Putamen (tissue), 1 donor: Measurements from ENCODE around the gene STAG3.
"Not testable (repeated sequence)": the region's sequence is repeated elsewhere in the genome, so short reads cannot be mapped to it uniquely, and the experiment has no call there.

Experiments
- DNase-seq: peaks from one replicate; pipeline ENCODE4 v3.0.0-alpha.2; 2016; ENCODE audit warnings: low spot score

The STAG3 gene

DNA sequence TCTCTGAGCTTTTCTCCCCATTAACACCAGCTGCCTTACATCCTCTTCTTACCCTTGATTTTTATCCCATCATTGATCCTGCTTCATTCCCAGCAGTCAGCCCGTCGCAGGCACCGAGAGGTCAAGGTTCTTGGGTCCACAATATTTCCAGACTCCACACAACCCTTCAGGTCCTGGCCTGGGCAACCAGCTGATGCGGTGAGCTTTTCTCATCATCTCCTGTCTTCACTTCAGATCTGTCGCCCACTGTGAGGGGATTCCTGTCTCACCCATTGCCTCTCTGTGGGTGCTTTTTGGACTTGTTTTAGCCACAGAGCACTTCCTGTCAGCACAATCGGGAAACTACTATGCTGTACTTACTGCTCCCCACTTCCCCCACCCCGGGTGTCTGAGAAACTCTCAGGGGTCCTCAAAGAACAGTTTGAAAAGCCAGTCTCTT lies 33.6 kb downstream of the STAG3 start:
- DNase-seq: no peak

DNA sequence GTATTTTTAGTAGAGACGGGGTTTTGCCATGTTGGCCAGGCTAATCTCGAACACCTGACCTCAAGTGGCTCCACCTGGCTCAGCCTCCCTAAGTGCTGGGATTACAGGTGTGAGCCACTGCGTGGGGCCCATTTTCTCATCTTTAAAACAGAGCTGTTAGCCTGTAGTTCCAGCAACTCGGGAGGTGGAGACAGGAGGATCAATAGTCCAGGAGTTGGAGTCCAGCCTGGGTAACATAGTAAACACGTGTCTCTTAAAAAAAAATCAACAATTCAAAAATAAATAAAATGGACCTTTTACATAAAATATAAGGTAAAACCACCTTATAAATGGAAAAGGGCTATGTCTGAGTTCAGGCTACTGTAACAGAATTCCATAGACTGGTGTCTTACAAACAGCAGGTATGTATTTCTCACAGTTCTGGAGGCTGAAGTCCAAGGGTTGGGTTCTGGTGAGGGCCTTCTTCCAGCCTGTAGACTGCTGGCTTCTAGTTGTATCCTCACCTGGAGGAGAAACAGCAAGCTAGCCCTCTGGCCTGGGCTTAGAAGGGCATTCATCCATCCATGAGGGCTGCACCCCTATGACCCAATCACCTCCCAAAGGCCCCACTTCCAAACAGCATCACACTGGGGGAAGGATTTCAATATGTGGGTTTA lies 35.0 kb downstream of the STAG3 start:
- no peak for DNase-seq

DNA sequence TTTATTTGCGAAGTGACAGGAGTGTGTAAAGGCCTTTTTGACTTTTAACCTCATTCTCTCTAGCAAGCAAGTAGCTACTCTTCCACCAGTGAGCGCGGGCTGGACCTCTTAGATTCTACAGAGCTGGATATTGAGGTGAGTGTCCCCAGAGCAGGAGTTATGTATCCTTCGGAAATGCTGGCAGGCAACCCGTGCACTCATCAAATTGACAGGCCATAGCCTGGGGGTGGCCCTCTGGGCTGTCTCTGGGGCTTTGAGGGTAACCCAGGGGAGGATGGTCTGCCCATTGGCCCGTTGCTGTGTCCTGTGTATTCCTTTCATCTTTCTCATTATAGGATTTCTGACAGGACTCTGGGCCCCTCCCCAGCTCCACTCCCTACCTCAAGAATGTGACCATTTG lies 36.0 kb downstream of the STAG3 start:
- DNase-seq: no peak

DNA sequence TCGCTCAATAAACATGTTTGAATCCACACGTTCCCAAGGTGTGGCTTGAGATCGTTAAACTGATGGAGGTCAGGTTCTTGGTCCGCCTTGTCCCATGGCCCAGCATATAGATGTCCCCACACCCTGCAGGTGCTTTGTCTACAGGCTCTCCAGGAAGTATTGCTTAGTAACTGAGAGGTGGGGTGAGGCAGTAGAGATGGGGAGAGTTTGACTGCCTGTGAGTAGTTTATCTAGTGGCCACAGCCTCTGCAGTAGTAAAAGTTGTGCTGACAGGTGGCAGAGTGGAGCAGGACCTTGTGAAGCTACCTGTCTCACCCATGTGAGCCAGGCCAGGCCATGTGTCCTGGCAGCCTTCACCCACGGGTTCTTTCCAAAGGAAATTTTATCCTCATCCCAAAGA lies 36.6 kb downstream of the STAG3 start:
- DNase-seq: not testable (repeated sequence)

DNA sequence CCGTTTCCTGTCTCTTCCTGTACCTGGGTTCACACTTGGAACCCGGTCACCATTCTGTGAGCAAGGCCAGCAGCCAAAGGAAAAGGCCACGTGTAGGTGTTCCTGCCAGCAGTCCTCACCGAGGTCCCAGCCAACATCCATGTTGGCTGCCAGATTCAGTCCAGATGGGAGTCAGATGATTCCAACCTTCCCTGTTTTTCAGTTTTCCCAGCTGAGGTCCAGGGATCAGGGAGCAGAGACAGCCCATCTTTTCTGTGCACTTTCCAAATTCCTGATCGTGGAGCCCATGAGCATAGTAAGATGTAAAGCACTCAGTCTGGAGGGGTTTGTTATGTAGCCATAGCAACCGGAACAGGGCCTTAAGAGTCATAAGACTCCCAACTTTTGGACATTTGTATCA lies 38.2 kb downstream of the STAG3 start:
- no peak for DNase-seq

DNA sequence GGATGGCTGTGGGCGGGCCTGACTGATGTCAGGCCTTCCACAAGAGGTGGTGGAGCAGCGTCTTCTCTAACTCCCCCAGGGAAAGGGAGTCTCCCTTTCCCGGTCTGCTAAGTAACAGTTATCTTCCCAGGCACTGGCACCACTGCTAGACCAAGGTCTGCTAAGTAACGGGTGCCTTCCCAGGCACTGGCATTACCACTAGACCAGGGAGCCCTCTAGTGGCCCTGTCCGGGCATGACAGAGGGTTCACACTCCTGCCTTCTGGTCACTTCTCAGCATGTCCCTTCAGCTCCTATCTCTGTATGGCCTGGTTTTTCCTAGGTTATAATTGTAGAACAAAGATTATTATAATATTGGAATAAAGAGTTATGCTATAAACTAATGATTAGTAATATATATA lies 40.2 kb downstream of the STAG3 start:
- DNase-seq: not testable (repeated sequence)

DNA sequence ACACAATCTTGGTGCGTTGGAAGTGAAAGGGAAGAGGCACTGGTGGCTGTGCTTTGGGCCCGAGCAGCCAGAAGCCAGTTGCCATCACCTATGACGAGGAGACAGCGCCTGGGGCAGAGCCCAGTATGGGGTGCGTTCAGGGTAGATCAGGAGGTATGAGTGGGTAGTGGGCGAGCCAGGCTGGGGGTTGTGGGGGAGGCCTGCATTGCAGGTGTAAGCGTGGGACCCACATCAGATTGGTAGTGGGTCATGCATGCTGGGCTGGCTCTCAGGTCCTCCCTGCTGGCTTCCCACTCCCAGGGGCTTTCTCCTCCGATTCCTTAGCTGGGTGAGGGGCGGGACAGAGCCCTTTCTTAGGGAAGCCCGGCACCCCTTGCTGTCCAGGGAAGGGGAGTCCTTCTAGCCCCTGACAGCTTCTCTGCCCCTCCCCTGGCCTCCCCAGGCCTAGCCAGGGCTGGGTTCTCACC lies 41.6 kb downstream of the STAG3 start:
- DNase-seq: no peak

DNA sequence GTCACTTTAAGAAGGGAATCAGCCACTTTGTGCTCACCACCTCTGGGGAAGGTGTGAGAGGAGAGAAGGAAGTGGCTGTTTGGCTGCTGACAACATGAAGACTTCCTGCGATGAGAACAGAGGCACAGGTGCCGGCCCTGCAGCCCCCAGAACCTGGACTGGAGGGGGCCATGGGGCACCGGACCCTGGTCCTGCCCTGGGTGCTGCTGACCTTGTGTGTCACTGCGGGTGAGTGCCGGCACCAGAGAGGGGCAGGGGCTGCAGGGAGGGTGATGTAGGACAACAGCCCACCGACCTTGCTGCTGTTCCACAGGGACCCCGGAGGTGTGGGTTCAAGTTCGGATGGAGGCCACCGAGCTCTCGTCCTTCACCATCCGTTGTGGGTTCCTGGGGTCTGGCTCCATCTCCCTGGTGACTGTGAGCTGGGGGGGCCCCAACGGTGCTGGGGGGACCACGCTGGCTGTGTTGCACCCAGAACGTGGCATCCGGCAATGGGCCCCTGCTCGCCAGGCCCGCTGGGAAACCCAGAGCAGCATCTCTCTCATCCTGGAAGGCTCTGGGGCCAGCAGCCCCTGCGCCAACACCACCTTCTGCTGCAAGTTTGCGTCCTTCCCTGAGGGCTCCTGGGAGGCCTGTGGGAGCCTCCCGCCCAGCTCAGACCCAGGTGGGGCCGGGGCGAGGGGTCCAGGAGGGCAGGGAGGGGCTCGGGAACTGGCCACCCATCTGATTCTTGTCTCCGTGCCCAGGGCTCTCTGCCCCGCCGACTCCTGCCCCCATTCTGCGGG lies 42.3 kb downstream of the STAG3 start, which contains the start of gene PVRIG:
Gene PVRIG, plus strand, starts transcription at position 149 of the 785 bp plus-strand sequence. Its CDS starts 22 bp downstream, at position 171.
- not testable (repeated sequence) for DNase-seq

DNA sequence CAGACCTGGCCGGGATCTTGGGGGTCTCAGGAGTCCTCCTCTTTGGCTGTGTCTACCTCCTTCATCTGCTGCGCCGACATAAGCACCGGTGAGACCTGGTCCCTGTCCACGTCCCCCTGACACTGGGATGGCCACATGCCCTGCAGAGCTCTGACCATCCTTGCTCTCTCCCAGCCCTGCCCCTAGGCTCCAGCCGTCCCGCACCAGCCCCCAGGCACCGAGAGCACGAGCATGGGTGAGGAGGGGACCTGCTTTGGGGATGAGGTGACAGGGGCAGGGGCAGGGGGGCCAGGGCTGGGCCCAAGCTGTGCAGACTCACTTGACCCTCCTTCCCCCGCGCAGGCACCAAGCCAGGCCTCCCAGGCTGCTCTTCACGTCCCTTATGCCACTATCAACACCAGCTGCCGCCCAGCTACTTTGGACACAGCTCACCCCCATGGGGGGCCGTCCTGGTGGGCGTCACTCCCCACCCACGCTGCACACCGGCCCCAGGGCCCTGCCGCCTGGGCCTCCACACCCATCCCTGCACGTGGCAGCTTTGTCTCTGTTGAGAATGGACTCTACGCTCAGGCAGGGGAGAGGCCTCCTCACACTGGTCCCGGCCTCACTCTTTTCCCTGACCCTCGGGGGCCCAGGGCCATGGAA lies 43.0 kb downstream of the STAG3 start:
- no peak for DNase-seq

DNA sequence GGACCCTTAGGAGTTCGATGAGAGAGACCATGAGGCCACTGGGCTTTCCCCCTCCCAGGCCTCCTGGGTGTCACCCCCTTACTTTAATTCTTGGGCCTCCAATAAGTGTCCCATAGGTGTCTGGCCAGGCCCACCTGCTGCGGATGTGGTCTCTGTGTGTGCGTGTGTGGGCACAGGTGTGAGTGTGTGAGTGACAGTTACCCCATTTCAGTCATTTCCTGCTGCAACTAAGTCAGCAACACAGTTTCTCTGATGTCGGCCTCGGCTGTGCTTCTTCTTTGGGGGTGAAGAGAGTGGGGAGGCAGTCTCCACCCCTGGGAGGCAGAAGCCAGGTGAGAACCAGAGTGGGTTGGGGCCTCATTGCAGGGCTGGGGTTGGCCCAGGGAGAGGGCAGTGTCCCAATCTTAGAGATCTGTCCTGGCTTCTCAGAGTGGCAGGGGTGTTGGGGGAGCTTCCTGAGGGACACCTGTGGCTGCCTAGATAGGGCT lies 43.6 kb downstream of the STAG3 start:
- no peak for DNase-seq

DNA sequence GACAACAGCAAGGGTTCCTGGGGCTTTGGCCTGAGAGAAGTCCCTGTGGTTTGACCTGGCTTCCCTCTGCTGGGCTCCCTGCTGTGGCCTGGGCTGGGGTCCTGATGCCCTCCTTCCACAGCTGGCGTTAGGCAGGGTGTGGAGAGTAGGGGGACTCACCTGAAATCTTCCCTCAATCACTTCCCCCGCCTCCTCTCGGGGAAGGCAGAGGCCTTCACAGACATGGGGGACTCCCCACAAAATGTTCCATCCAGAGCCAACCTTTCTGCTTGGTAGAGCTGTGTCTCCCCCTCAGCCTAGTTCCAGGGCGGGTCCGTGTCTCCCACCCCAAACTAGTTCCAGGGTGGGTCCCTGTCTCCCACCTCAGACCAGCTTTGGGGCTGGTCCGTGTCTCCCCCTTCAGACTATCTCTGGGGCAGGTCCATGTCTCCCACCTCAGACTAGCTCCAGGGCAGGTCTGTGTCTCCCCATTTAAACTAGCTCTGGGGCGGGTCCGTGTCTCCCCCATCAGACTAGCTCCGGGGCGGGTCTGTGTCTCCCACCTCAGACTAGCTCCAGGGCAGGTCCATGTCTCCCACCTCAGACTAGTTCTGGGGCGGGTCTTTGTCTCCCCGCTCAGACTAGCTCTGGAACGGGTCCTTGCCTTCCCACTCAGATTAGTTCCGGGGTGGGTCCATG lies 44.2 kb downstream of the STAG3 start:
- DNase-seq: no peak

DNA sequence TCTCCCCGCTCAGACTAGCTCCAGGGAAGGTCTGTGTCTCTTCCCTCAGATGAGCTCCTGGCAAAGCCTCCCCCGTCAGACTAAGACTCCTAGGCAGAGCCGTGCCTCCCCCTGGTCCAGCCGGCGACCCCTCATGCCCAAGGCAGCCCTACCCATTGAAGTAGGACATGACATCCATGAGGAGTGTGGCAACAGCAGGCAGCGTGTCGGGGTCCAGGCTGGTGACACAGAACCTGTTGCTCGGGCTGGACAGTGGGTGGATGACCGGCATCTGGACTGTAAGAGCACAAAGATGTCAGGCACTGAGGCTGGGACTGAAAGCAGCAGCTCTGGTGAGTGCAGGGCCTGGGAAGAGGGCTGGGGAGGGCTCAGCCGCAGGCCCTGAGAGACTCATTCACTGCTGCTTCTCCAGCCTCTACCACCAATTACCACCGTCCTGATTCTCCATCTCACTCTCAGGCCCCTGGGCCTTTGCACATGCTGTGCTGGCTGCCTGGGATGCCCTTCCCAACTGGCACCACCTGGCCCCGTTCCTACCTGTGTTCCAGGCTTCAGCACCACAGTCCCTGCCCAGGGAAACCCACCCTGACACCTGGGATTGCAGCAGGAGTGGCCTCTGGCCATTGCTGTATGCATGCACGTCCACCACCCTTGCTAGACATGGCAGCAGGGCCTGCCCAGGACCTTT lies 44.9 kb downstream of the STAG3 start:
- DNase-seq: no peak

DNA sequence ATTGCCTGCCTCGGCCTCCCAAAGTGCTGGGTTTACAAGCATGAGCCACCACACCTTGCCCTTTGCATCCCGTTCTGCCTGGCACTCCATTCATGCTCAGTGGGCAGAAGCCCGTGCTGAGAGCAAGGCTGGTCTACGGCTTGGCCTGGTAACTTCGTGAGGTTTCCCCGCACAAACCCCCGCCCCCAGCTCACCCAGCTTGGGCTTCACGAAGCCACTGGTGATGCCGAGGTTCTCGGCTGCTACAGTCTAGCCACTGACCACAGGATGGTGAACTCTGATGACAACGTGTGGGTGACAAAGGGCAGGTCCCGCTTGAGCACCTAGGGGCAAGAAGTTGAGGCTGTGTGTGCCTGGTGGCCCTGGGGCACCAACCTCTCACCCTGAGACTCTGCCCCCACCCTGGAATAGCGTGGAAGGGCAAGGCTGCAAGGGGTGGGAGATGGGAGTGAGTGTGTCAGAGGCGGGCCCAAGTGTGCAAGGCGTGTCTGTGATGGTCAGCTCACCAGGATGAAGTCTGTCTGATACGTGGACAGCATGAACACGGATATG lies 45.7 kb downstream of the STAG3 start:
- DNase-seq: not testable (repeated sequence)

DNA sequence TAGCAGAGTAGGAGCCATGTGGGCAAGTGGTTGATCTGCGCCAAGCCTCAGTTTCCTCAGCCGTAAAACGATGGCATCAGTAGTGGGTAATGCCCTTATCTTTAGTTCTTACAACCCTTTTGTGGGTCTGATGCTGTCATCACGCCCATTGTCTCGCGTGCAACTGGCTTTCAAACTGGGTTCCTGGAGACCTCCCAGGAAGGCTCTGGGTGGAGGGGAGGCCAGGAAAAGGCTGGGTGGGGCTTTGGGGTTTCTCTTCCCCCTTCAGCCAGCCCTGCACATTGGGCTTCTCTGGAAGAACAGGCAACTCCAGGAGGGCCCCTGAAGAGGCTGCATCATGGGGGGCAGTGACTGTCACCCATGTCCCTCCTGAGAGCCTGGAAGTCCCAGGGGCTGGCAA lies 47.2 kb downstream of the STAG3 start:
- not testable (repeated sequence) for DNase-seq

DNA sequence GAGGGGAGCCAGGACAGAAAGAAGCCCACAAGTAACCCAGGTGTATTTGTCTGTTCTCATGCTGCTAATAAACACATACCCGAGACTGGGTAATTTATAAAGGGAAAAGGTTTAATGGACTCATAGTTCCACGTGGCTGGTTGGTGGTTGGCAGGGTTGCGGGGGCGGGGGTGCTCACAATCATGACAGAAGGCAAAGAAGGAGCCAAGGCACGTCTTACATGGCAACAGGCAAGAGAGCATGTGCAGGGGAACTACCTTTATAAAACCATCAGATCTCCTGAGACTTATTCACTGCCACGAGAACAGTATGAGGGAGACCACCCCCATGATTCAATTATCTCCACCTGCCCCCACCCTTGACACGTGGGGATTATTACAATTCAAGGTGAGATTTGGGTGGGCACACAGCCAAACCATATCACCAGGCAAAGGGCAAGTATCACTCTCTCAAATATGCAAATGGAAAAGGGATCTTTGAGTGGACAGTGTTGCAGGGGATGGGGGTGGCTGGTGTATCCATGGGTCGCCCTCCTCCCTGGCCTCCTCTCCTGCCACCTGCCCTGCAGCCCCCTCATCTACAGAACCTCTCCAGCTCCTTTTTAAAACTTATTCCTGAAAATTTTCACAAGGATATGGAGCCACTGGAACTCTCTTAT lies 57.1 kb downstream of the STAG3 start:
- not testable (repeated sequence) for DNase-seq

DNA sequence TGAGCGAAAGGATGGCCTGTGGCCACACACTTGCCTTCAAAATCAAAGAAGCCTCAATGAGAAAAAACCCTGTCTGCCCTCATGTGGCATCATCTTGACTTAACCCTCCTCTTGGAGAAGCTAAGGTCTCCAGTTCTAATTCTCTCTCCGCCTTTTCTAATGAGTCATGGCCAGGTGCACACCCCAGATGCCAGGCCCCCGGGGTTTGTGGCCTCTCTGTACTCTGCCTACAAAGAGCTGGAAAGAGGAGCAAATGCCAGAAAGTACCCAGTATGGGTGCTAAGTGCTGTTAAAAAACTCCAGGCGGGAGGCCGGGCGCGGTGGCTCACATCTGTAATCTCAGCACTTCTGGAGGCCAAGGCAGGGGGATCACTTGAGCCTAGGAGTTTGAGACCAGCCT lies 62.3 kb downstream of the STAG3 start:
- not testable (repeated sequence) for DNase-seq

DNA sequence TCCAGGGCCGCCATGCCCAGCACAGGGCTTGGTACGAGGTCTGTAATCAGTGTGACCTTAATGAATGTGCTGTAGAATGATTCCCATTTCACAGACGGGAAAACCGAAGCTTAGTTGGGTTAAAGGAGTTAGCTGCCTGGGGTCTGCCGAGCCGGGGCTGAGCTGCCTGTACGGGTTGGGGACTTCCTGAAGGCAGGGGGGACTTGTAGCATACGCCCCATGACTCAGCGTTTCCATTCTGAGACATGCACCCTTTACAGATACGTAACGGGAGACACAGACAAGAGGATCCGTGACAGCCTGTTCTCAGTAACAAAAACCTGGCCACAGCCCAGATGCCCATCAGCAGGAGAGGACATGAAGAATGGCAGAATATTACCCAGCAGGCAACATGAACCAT lies 65.7 kb downstream of the STAG3 start:
- DNase-seq: not testable (repeated sequence)

DNA sequence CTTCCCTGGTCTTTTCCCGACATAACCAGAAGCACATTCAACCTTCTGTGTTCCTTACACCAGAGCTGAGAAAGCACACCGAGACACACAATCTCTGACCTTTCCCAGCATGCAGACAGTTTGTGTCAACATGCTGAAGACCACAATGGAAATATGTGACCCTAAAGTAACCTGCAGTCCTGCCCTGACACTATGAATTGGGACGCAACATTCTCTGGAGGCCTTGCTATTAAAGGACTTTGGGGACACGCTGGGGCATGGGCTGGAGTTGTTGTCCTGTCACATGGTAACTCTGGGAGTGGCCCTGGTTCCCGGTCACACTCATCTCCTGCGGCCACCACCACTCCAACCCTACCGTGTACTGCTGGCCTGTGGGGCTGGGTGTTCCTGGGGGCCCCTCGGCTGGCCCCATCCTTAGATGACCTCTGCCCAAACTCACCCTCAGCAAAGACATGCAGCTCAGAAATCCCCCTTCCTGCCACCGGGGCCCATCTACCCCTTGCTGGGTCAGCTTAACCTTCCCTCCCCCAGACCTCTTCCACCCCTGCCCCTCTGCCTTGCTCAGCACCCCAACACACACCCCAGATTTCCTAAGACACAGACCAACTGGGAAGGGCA lies 67.4 kb downstream of the STAG3 start:
- DNase-seq: not testable (repeated sequence)

DNA sequence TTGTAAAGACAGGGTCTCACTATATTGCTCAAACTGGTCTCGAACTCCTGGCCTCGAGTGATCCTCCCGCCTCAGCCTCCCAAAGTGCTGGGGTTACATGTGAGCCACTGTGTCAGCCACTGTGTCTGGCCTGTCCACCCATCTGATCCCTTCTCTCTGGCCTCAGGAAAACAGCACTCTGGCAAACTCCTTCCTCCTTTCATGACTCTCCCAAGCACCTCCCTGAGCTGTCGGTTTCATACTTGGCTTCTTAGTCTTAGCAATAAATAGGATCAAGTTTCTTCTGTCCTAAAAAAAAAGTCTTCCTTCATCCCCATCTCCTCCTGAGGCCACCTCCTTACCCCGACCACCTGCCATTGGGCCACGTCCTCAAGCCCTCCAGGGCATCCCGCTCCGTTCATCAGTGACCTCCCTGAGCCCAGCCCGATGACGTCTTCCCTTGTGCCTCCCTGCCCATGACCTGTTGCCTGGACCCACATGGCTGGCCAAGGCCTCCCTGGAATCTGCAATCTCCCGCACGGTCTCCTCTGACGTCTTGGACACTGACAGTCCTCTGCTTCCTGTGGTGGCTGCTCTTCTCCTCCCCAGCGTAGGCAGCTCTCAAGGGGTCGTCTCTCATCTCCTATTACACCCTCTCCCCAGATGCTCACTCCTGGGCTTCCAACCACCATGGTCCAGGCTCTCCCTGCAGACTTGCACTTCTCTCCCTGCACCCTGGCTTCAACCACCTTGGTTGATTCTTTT lies 68.6 kb downstream of the STAG3 start:
- DNase-seq: not testable (repeated sequence)

DNA sequence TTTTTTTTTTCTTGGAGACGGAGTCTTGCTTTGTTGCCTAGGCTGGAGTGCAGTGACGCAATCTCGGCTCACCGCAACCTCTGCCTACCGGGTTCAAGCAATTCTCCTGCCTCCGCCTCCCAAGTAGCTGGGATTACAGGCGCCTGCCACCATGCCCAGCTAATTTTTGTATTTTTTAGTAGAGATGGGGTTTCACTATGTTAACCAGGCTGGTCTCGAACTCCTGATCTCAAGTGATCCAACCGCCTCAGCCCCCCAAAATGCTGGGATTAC lies 69.1 kb downstream of the STAG3 start:
- not testable (repeated sequence) for DNase-seq
